ENCODE data around the gene KRTAP6-3.

Gene KRTAP6-3

DNA sequence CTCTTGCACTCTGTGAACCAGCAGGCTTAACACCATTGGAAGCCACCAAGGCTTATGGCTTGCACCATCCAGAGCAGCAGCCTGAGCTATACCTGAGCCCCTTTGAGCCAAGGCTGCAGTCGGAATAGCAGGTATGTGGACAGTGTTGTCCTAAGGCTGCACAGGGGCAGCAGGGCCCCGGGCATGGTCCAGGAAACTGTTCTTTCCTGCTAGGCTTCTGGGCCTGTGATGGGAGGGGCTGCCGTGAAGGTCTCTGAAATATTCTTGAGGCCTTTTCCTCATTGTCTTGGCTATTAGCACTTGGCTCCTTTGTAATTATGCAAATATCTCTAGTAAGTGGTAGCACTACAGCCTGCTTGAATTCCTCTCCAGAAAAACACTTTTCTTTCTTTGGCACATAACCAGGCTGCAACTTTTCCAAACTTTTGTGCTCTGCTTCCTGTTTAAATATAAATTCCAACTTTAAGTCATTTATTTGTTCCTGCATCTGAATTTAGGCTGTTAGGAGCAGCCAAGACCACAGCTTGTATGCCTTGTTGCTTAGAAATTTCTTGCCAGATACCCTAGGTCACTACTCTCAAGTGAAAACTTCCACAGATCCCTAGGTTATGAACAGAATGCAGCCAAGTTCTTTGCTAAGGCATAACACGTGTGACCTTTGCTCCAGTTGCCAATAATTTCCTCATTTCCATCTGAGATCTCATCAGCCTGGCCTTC lies 33.4 kb downstream of the KRTAP6-3 start:
- no peak for ATAC-seq

DNA sequence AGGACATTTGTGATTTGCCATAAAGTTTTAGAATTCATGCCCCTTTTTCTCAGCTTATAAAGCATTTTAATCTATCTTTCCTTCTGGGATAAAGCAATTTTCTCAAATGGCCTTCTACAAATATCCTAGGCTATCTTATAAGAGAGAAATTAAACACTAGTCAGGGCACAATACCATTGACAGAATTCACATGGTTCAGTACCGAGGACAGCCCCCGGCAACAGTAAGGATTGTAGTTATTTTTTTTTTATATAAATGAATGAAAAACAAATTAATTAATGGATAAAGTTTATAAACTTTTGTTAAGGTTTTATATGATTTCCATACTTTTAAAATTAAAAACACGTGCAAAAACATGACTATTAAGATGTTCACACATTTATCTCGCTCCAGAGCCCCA lies 35.9 kb downstream of the KRTAP6-3 start:
- no peak for ATAC-seq

DNA sequence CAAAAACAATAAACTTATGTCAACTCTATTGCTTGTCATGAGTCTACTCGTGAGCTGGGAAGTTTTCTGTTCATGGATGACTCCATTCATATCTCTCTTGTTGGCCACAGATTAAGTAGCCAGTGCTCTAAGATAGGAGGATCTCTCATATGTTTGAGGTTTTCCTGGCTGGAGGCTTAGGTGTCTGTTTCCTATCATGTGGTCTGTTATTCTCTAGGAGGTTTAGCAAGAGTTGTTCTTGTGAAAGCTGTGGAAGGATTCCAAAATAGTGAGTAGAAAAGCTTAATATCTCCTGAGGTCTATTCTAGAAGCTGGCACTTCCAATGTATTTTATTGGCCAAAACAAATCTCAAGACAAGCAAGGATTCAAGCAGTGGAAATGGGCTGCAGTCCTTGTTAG lies 37.0 kb downstream of the KRTAP6-3 start:
- ATAC-seq, result no peak

DNA sequence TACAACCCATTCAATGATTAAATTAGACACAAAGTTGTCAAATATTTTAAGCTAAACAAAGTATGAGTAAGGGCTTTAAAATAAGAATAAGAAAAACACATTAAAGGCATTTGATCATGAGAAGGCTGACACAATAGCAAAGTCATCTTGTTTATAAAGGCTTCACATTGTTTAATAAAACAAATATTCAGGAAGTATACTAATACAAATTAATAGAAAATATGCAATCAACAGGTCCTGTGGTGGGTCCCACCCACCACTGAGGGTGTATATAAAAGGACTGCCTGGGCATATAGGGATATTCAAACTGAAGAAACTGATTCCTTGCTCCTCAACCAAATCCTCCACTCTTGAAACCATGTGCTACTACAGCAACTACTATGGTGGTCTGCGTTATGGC lies 42.7 kb downstream of the KRTAP6-3 start, which contains the start of gene KRTAP20-2:
Gene KRTAP20-2 (plus strand): TSS at position 301 of the 400 bp plus-strand sequence. CDS start 58 bp downstream, at position 359.
- ATAC-seq, result no peak

DNA sequence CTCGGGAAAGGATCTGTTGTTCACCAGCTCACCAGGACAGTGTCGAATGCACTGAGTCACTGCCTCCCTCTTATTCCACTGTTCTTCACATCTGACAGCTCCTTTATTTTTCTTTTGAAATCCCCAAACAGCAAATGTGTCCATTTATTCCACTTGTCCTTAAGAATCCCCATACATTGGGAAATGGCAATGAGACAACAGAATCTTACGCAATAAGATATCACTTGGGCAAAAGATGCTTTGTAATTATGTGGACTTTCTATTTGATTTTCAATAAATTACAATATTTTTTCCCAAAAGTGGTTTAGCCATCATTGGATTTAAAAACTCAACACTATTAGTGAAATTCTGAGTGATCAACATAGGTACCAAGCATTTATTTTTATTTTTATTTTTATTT lies 46.4 kb downstream of the KRTAP6-3 start:
- ATAC-seq, result no peak

DNA sequence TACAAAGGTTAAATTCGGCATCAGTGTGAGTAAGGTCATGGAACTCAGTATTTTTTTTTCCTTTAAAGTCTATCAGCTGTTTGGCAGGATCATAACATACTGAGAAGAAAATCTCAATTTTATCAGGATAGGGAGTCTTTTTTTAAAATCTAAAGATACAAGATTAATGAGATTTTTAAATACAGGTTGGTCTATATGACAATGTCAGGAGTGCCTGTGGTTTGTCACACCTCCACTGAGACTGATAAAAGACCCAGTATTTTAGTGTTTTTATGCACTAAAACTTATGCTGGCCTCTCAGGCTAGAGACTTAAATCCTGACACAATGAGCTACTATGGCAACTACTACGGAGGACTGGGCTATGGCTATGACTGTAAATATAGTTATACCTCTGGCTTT lies 50.3 kb downstream of the KRTAP6-3 start, which contains the start of gene KRTAP20-3:
Gene KRTAP20-3 (plus strand): TSS at position 301 of the 400 bp plus-strand sequence.
- no peak for ATAC-seq
